Ishikawa (cell line): ENCODE data around the gene MGMT.

ENCODE experiments used
- CEBPB ChIP-seq: IDR thresholded peaks from 2 replicates; pipeline ENCODE4 v1.6.1; 2012
- CREB1 ChIP-seq: IDR thresholded peaks from 2 replicates; pipeline ENCODE4 v1.6.1; 2012; ENCODE audit warnings: low read depth
- EGR1 ChIP-seq: IDR thresholded peaks from 2 replicates; pipeline ENCODE4 v1.6.1; 2012
- EP300 ChIP-seq: IDR thresholded peaks from 2 replicates; pipeline ENCODE4 v1.6.1; 2012; ENCODE audit warnings: borderline replicate concordance
- FOXM1 ChIP-seq: IDR thresholded peaks from 2 replicates; pipeline ENCODE4 v1.6.1; 2012; ENCODE audit warnings: low read depth, borderline replicate concordance
- NFIC ChIP-seq: IDR thresholded peaks from 2 replicates; pipeline ENCODE4 v1.6.1; 2012
- RAD21 ChIP-seq: IDR thresholded peaks from 2 replicates; pipeline ENCODE4 v1.6.1; 2012; ENCODE audit warnings: low read depth
- TAF1 ChIP-seq: IDR thresholded peaks from 2 replicates; pipeline ENCODE4 v1.6.1; 2012; ENCODE audit warnings: low read depth, mild to moderate bottlenecking
- TCF12 ChIP-seq: IDR thresholded peaks from 2 replicates; pipeline ENCODE4 v1.6.1; 2012; ENCODE audit warnings: low read depth
- TEAD4 ChIP-seq: IDR thresholded peaks from 2 replicates; pipeline ENCODE4 v1.6.1; 2012
- YY1 ChIP-seq: IDR thresholded peaks from 2 replicates; pipeline ENCODE4 v1.6.1; 2012; ENCODE audit warnings: low read depth
- ZBTB7A ChIP-seq: IDR thresholded peaks from 2 replicates; pipeline ENCODE4 v1.6.1; 2012; ENCODE audit warnings: low read depth
- TF ChIP-seq, protein P1 (sequence below): IDR thresholded peaks from 2 replicates; pipeline ENCODE4 v1.6.1; 2012; ENCODE audit warnings: low read depth, mild to moderate bottlenecking
- TF ChIP-seq, protein P2 (sequence below): IDR thresholded peaks from 2 replicates; pipeline ENCODE4 v1.6.1; 2012
- TF ChIP-seq, protein P3 (sequence below): IDR thresholded peaks from 2 replicates; pipeline ENCODE4 v1.6.1; 2012

Gene MGMT

DNA sequence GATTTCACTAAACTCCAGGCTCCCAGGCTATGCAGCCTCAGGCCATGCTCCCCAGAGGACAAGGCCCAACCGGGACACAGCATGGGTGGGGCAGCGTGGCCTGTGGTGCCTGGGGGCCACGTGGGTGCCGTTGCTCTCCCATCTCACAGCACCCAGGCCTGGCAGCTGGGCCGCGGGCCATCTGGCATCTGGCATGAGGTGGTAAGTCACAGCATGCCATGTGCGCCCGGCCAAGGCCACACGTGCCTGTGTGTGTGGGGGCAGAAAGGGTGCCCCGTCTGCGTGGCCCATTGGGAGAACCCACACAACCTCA, 292.9 kb downstream of the MGMT start:
- no peak for TF ChIP-seq TCF12
- TF ChIP-seq, protein P1, sequence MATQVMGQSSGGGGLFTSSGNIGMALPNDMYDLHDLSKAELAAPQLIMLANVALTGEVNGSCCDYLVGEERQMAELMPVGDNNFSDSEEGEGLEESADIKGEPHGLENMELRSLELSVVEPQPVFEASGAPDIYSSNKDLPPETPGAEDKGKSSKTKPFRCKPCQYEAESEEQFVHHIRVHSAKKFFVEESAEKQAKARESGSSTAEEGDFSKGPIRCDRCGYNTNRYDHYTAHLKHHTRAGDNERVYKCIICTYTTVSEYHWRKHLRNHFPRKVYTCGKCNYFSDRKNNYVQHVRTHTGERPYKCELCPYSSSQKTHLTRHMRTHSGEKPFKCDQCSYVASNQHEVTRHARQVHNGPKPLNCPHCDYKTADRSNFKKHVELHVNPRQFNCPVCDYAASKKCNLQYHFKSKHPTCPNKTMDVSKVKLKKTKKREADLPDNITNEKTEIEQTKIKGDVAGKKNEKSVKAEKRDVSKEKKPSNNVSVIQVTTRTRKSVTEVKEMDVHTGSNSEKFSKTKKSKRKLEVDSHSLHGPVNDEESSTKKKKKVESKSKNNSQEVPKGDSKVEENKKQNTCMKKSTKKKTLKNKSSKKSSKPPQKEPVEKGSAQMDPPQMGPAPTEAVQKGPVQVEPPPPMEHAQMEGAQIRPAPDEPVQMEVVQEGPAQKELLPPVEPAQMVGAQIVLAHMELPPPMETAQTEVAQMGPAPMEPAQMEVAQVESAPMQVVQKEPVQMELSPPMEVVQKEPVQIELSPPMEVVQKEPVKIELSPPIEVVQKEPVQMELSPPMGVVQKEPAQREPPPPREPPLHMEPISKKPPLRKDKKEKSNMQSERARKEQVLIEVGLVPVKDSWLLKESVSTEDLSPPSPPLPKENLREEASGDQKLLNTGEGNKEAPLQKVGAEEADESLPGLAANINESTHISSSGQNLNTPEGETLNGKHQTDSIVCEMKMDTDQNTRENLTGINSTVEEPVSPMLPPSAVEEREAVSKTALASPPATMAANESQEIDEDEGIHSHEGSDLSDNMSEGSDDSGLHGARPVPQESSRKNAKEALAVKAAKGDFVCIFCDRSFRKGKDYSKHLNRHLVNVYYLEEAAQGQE = no peak
- TF ChIP-seq NFIC = no peak
- TF ChIP-seq TEAD4 = no peak
- TF ChIP-seq, protein P2, sequence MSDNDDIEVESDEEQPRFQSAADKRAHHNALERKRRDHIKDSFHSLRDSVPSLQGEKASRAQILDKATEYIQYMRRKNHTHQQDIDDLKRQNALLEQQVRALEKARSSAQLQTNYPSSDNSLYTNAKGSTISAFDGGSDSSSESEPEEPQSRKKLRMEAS = no peak
- no peak for TF ChIP-seq ZBTB7A
- no peak for TF ChIP-seq YY1
- no peak for TF ChIP-seq FOXM1
- no peak for TF ChIP-seq CEBPB
- no peak for TF ChIP-seq EGR1
- TF ChIP-seq CREB1 = no peak
- TF ChIP-seq, protein P3, sequence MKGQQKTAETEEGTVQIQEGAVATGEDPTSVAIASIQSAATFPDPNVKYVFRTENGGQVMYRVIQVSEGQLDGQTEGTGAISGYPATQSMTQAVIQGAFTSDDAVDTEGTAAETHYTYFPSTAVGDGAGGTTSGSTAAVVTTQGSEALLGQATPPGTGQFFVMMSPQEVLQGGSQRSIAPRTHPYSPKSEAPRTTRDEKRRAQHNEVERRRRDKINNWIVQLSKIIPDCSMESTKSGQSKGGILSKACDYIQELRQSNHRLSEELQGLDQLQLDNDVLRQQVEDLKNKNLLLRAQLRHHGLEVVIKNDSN = no peak
- TF ChIP-seq TAF1 = no peak
- TF ChIP-seq EP300 = no peak
- no peak for TF ChIP-seq RAD21

DNA sequence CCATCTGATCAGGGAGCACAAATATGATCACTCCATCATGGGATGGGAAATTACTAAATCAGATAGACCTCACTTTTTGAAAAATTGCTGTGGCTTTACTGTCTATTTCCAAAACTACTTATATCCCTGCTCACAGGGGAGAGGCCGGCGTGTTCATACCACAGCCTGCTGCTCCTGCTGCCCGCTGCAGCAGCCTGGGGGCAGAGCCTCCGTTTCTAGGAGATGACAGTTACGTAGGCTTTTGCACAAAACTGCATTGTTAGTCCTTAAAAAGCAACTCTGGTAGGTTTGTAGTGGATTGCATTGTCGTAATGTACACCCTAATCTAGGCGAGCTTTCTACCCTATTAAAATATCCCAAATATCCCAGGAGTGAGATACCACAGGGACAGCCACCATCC, 293.4 kb downstream of the MGMT start:
- TF ChIP-seq, protein P2 = no peak
- no peak for TF ChIP-seq TAF1
- no peak for TF ChIP-seq FOXM1
- TF ChIP-seq EGR1 = no peak
- no peak for TF ChIP-seq TCF12
- TF ChIP-seq RAD21 = no peak
- TF ChIP-seq, protein P1 = no peak
- TF ChIP-seq CREB1 = no peak
- no peak for TF ChIP-seq TEAD4
- no peak for TF ChIP-seq YY1

DNA sequence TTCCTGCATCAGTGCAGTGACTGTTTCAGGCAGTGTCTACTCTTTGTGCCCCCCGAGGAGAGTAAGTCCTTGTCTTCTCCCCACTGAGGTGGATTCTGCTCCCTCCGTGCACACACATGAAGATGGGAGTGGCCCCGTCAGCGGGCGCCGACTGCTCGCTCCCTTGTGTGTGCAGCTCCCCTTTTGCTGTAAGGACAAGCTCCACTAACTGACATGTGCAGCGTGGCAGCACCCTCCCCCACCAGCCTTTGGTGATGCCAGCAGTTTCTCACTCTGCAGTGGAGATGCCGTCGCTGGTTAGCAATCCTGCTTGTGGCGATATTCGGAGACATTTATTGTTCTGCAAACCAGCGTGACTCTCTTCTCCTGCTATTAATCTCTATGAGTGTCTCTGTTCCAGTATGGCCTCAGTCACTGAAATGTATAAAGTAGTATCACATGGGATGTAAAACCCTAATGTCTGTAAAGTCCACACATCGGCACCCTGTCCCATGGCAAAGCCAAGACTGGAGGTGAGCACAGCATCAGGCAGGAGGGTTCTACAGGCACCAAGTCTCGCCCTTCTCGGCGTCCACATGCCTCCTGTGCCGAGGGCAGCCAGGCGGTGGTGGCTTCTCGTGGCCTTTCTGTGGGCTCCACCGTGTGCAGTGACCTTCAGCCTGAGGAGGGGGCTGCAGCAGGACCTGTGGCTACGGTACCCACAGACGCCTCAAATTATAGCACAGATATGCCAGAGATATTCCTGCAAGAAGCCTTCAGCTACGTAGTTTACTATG, 294.3 kb downstream of the MGMT start:
- TF ChIP-seq, protein P2 = no peak
- TF ChIP-seq EGR1 = no peak
- TF ChIP-seq, protein P1 = no peak
- no peak for TF ChIP-seq CREB1
- TF ChIP-seq TCF12 = no peak
- no peak for TF ChIP-seq EP300
- TF ChIP-seq NFIC = no peak
- no peak for TF ChIP-seq YY1
- TF ChIP-seq TAF1 = no peak
- no peak for TF ChIP-seq CEBPB
- TF ChIP-seq, protein P3 = no peak
- TF ChIP-seq FOXM1 = no peak
- no peak for TF ChIP-seq TEAD4
- no peak for TF ChIP-seq ZBTB7A
- TF ChIP-seq RAD21 = no peak
